Fibroblast of mammary gland (primary cell): ENCODE measurements around the gene IRX3.

Source experiments
- DNase-seq: peaks from one replicate; pipeline ENCODE4 v3.0.0-alpha.2; 2010; ENCODE audit warnings: low read depth
- H3K4me3 ChIP-seq: 2 replicates; pipeline ENCODE4 v1.5.1; 2011; ENCODE audit warnings: low read depth, mild to moderate bottlenecking, low read length, moderate library complexity; ENCODE audit not compliant: control insufficient read depth
- TF ChIP-seq, protein P1 (sequence below): conservative IDR thresholded peaks from 2 replicates; pipeline ENCODE4 v1.5.1; 2011; ENCODE audit warnings: low read depth, low read length, inconsistent platforms; ENCODE audit not compliant: control insufficient read depth, insufficient read depth

Gene IRX3

DNA sequence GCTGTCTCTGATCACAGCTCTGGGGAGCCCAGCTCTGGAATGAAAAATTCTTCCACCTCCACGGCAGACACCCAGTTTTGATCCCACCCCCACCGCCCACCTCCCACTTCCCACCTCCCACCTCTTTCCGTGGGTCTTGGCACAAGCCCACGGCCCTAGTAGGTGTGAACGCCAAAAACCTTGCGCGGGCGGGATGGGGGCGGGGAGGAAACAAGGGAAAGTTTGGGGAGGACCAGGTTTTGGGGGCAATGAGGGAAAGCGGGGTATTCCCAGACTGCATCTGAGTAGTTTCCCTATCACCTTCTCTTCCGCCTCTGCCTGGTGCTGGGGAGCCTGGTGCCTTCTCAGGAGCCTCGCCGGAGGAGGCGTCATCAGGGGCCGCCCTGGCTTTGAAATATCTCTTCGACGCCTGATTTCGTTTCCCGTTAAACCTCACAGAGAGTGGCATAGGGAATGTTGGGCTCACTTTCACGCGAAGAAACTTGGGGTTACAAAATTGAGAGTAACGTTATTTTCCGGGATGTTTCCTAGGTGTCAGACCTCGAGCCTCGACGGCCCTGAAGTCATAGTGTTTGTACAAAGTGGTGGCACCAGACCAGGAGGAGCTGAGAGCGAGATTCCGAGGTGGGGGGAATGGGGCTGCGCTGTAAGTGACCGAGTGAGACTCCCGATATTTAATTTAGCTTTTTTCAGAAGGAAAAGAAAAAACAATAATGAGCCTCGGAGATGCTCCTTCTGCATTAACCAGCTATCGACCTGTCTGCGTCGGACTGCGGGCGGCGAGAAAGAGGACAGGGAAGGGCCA lies 1.6 kb upstream of the IRX3 start:
- TF ChIP-seq, protein P1, sequence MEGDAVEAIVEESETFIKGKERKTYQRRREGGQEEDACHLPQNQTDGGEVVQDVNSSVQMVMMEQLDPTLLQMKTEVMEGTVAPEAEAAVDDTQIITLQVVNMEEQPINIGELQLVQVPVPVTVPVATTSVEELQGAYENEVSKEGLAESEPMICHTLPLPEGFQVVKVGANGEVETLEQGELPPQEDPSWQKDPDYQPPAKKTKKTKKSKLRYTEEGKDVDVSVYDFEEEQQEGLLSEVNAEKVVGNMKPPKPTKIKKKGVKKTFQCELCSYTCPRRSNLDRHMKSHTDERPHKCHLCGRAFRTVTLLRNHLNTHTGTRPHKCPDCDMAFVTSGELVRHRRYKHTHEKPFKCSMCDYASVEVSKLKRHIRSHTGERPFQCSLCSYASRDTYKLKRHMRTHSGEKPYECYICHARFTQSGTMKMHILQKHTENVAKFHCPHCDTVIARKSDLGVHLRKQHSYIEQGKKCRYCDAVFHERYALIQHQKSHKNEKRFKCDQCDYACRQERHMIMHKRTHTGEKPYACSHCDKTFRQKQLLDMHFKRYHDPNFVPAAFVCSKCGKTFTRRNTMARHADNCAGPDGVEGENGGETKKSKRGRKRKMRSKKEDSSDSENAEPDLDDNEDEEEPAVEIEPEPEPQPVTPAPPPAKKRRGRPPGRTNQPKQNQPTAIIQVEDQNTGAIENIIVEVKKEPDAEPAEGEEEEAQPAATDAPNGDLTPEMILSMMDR, result no peak
- no peak overlapping the region for H3K4me3 ChIP-seq
- DNase-seq, result no peak

DNA sequence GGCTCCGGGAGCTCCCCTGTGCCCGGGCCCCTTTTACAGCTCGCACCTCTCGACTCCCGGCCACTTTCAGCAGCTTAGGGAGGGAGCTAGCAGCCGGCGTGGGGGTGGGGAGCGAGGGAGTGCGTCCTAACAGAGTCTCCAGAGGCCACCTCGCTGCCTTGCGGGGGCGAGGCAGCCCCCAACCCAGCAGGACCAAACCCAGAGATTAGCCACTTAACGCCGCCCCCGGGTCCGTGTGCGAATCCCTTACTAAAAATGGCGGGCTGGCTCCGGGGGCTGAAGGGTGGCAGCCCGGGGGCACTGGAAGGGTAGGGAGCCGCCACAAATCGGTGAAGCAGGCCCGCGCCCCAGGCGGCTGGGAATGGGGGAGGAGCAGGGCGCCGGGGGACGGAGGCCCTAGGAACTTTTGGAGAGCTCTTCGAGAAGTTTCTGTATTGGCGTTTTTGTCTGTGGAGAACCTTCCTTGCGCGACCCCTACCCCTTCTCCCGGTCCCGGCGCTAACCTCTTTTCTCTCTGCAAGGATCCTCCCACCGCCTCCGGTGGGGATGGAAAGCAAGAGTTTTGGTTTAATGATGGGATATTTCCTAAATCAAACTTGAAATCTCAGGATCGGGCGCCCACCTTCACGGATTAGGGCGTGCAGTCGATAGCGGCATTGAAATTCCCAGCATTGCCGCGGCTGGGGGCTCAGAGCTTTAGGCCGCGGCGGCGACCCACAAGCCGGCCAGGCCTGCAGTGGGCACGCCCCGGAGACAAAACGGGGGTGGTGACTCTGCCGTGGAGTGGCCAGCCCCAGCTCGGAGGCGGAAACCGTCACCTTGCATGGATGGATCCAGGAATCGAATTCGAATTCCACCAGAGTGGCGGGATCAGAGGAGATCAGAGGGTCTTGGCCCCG lies 793 bp upstream of the IRX3 start:
- H3K4me3 ChIP-seq, result peak overlapping the region; percentile 58
- TF ChIP-seq, protein P1, result no peak
- peak; percentile 18 for DNase-seq

DNA sequence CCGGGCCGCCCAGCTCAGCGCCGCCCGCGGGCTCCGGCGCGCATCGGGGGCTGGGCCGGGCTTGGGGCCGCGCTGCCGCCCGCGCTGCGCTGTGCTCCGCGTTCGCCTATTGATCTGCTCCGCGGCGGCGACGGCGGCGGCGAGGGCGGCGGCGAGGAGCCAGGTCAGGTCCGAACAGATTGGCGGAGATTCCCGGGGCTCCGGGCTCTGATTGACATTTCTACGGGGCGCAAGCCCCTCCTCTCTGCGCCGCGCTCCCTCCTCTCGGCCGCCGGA lies 559 bp downstream of the IRX3 start:
- H3K4me3 ChIP-seq, result peak overlapping the region; percentile 69
- TF ChIP-seq, protein P1, result no peak
- no peak for DNase-seq

DNA sequence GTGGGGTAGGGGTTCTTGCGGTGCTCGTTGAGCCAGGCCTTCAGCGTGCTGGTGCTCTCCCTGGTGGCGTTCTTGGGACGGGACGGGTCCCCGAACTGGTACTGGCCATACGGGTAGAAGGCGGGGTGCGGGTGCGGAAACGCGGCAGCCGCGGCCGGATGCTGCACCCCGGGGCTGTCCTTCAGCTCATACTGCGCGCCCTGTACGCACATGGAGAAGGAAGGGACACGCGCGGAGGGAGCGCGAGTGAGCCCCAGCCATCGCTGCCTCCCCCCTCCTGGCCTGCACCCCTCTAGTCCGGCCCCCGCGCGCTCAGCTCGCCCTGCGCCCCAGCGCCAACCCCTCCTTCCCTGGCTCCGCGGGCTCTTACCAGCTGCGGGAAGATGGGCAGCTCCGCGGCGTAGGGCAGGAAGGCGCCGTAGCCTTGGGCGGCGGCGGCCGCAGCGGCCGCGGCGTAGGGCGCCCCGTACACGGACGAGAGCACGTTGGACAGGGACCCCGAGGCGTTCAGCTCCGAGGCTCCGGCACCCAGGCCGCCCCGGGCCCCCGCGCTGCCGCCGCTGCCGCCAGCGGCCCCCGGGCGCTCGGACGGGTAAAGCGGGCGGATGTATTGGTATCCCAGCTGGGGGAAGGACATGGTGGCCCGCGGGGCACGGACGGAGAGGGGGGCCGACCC lies 1.0 kb downstream of the IRX3 start:
- peak; percentile 39 for DNase-seq
- TF ChIP-seq, protein P1, result no peak
- H3K4me3 ChIP-seq, result peak overlapping the region; percentile 69

DNA sequence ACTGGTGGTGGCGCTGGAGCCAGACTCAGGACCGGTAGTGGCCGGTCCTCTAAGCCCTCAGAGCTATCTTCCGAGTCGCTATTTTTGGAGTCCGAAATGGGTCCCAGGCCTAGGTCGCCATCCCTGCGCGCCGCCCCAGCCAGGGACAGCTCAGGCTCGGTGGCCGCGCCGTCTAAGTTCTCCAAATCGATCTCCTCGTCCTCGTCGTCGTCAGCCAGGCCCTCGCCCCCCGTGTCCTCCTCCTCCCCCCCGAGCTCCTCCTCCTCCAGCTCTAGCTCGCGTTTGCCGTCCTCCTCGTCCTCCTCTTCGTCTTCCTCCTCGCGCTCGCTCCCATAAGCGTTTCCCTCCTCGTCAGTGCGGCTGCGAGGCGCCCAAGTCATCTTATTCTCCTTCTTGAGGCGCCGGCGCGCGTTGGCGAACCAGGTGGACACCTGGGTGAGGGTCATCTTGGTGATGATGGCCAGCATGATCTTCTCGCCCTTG lies 1.6 kb downstream of the IRX3 start:
- TF ChIP-seq, protein P1, result no peak
- peak overlapping the region; percentile 69 for H3K4me3 ChIP-seq
- peak; percentile 28 for DNase-seq

DNA sequence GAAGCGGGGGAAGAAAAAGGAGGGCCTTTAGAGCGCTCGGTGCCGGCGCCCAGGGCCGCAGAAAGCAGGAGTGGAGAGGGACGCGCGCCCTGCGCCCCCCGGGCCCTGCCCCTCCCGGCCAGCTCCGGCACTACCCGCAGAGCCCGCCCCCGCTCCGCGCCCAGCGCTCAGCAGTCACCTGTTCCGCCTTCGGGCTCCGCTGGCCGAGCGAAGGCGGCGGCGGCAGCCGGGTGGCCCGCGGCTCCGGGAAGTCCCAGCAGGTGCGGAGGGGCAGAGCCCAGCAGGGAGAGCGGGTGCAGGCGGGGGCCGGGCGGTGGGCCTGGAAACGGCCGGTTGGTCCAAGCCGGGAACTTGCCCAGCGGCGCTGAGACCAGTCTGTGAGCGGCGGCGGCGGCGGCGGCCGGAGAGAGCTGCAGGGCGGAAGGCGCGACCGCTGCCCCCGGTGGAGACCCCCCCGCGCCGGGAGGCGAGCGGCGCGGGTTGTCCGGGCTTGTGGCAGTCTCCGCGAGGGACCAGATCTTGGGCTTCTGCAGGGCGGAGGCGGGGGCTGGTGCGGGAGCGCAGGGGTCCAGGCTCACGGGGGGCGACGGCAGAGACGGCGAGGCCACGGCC lies 2.2 kb downstream of the IRX3 start:
- H3K4me3 ChIP-seq, result peak overlapping the region; percentile 69
- TF ChIP-seq, protein P1, result no peak
- no peak for DNase-seq
